Endothelial cell of umbilical vein (primary cell): ENCODE measurements around the gene KHSRP. TPM values are rescaled to one million over a fixed set of nuclear protein-coding genes. Genes with fewer than 3 reads are reported as not detected.

Experiments
- BruUV-seq: library from RNA; stranded (reverse); fragments of 400-500 nt; replicated peaks from 2 replicates; lab custom pipeline; 2021; lab: Mats Ljungman, UMichigan
- CTCF ChIA-PET: fragments of 300-600, 350-600 bp; sonication (Branson Sonifier 250); formaldehyde crosslinking; loops from one replicate; lab custom pipeline; 2021; ENCODE audit warnings: antibody characterized with exemption, inconsistent platforms; lab: Charles Lee
- POLR2A ChIA-PET: fragments of 300-600, 350-600 bp; sonication (Branson Sonifier 250); formaldehyde crosslinking; loops from one replicate; lab custom pipeline; 2021; ENCODE audit warnings: antibody characterized with exemption, inconsistent platforms; lab: Charles Lee
- DNase-seq: peaks from one replicate; pipeline ENCODE4 v3.0.0-alpha.2; 2011; ENCODE audit warnings: low read depth, low spot score
- FAIRE-seq: peaks from 2 replicates; lab custom pipeline; 2011; peaks lifted over from hg19 to GRCh38; lab: Jason Lieb, UNC
- H2AFZ ChIP-seq: 2 replicates; pipeline ENCODE4 v1.6.0; 2012; ENCODE audit warnings: low read depth, low read length, control low read depth, inconsistent platforms
- H3K27ac ChIP-seq: 2 replicates; pipeline ENCODE4 v1.5.1; 2011; ENCODE audit warnings: low read depth, mild to moderate bottlenecking, control low read depth, low read length, moderate library complexity; ENCODE audit not compliant: insufficient read depth
- H3K27me3 ChIP-seq, 2 experiments: 2 replicates each; pipeline versions ENCODE4 v1.6.0 to v1.6.1; 2011; ENCODE audit warnings: low read length in 2 of 2, mixed read lengths in 1 of 2; ENCODE audit not compliant: control insufficient read depth in 2 of 2, insufficient read depth in 2 of 2
- H3K36me3 ChIP-seq, 2 experiments: 2 replicates in 1 of 2; 3 replicates in 1 of 2; pipeline ENCODE4 v1.5.1; 2011; ENCODE audit warnings: low read length in 2 of 2, mild to moderate bottlenecking in 1 of 2, moderate library complexity in 1 of 2; ENCODE audit not compliant: control insufficient read depth in 2 of 2, insufficient read depth in 2 of 2; ENCODE audit errors: extremely low read depth in 1 of 2
- H3K4me1 ChIP-seq: 3 replicates; pipeline ENCODE4 v1.5.1; 2011; ENCODE audit warnings: mild to moderate bottlenecking, low read length; ENCODE audit not compliant: control insufficient read depth, insufficient read depth; ENCODE audit errors: extremely low read depth
- H3K4me2 ChIP-seq: 2 replicates; pipeline ENCODE4 v1.6.1; 2011; ENCODE audit warnings: low read length, control low read depth, mixed read lengths; ENCODE audit not compliant: insufficient read depth
- H3K4me3 ChIP-seq, 3 experiments: fragments of 200-600 bp in 1 of 3; sonication (generic), shearing (Covaris generic) in 1 of 3; replicated peaks in 1 of 3; 2 replicates each; pipeline ENCODE4 v1.5.1; 2011 to 2016; ENCODE audit warnings: control low read depth in 3 of 3, low read length in 3 of 3, mild to moderate bottlenecking in 2 of 3, inconsistent platforms in 1 of 3, low read depth in 1 of 3, moderate library complexity in 1 of 3; ENCODE audit not compliant: insufficient read depth in 1 of 3
- H3K79me2 ChIP-seq: 2 replicates; pipeline ENCODE4 v1.6.0; 2012; ENCODE audit warnings: low read length, inconsistent platforms; ENCODE audit not compliant: control insufficient read depth, insufficient read depth
- H3K9ac ChIP-seq: replicated peaks from 2 replicates; pipeline ENCODE3; 2011; ENCODE audit warnings: low read length, control low read depth; ENCODE audit not compliant: insufficient read depth; ENCODE audit errors: extremely low read depth
- H3K9me1 ChIP-seq: replicated peaks from 3 replicates; pipeline ENCODE4 v1.6.0; 2011; ENCODE audit warnings: mild to moderate bottlenecking, low read length; ENCODE audit not compliant: control insufficient read depth, insufficient read depth; ENCODE audit errors: extremely low read depth
- H3K9me3 ChIP-seq: replicated peaks from 2 replicates; pipeline ENCODE4 v1.5.1; 2012; ENCODE audit warnings: low read length, inconsistent platforms; ENCODE audit not compliant: control insufficient read depth, insufficient read depth
- H4K20me1 ChIP-seq: replicated peaks from 2 replicates; pipeline ENCODE3; 2011; ENCODE audit warnings: mild to moderate bottlenecking, low read length; ENCODE audit not compliant: control insufficient read depth, insufficient read depth; ENCODE audit errors: extremely low read depth
- CTCF ChIP-seq, 2 donors: IDR thresholded peaks; 1 replicate in 1 of 2; 2 replicates in 1 of 2; pipeline ENCODE4 v1.5.1; 2011; ENCODE audit warnings: low read length in 2 of 2, mild to moderate bottlenecking in 2 of 2, moderate library complexity in 2 of 2, control low read depth in 1 of 2, inconsistent platforms in 1 of 2, low read depth in 1 of 2; ENCODE audit not compliant: insufficient read depth in 1 of 2; ENCODE audit errors: extremely low read depth in 1 of 2
- EZH2 ChIP-seq: IDR thresholded peaks from 2 replicates; pipeline ENCODE4 v1.6.1; 2012; ENCODE audit warnings: borderline replicate concordance, low read depth, mild to moderate bottlenecking, moderate library complexity, low read length, inconsistent platforms; ENCODE audit not compliant: severe bottlenecking
- FOS ChIP-seq: IDR thresholded peaks from 2 replicates; pipeline ENCODE4 v1.6.1; 2011; ENCODE audit warnings: mild to moderate bottlenecking, low read length, moderate library complexity, borderline replicate concordance; ENCODE audit not compliant: insufficient read depth
- GATA2 ChIP-seq: IDR thresholded peaks from 2 replicates; pipeline ENCODE4 v1.7.0; 2011; ENCODE audit warnings: low read depth, mild to moderate bottlenecking, moderate library complexity, mixed read lengths, low read length; ENCODE audit not compliant: insufficient read length, insufficient read depth
- JUN ChIP-seq: IDR thresholded peaks from 2 replicates; pipeline ENCODE4 v1.6.1; 2011; ENCODE audit warnings: borderline replicate concordance, low read depth; ENCODE audit not compliant: insufficient read length, insufficient read depth
- MAX ChIP-seq: IDR thresholded peaks from 2 replicates; pipeline ENCODE4 v1.6.1; 2011; ENCODE audit not compliant: insufficient read depth, insufficient read length
- MYC ChIP-seq: IDR thresholded peaks from one replicate; pipeline ENCODE4 v1.6.1; 2011; ENCODE audit warnings: mild to moderate bottlenecking, low read depth, low read length
- POLR2A ChIP-seq: IDR thresholded peaks from 2 replicates; pipeline ENCODE4 v1.6.1; 2012; ENCODE audit warnings: low read depth, mild to moderate bottlenecking, control low read depth, low read length
- POLR2AphosphoS5 ChIP-seq: IDR thresholded peaks from 2 replicates; pipeline ENCODE4 v1.6.1; 2012; ENCODE audit warnings: low read depth, mild to moderate bottlenecking, control low read depth, low read length, moderate library complexity; ENCODE audit not compliant: insufficient read depth
- dilution Hi-C: fragments of 300-500 bp; cut with MboI; formaldehyde crosslinking; loops from one replicate; pipeline ENCODE4 v1.15.0; 2019; ENCODE audit warnings: low sequenced_read_pairs; ENCODE audit not compliant: extremely low pct_ligation_motif_present
- intact Hi-C: fragments of 100-400 bp; cut with micrococcal nuclease; formaldehyde crosslinking; loops from one replicate; pipeline ENCODE4 v1.10.0; 2022
- polyA plus RNA-seq, 4 experiments: library from polyadenylated mRNA; depleted of rRNA in 3 of 4; stranded (reverse) in 3 of 4; unstranded in 1 of 4; fragments of >200 nt; gene quantifications; 2 replicates each; pipeline versions ENCODE4 v1.2.1 to v1.2.3, GENCODE V29; 2011 to 2012; ENCODE audit warnings: missing spikeins in 1 of 4
- total RNA-seq: library from RNA; stranded (reverse); gene quantifications from 2 replicates; pipeline ENCODE4 v1.2.3, GENCODE V29; 2021

Gene KHSRP
- total and polyA plus RNA-seq, 2 donors (not counting 3 experiments of a cell fraction or from before 2014, with no cell fraction given), result 98.3 to 372 TPM

- CTCF ChIA-PET, result interaction anchor here (2.0 kb wide), 1 partner anchor 24 kb away, joined by 6 read pairs; no protein-coding TSS in a partner anchor
- no peaks in the 10 kb centered on the region for H3K9me1 ChIP-seq
- peaks cover 50% of the 10 kb centered on the region for H3K79me2 ChIP-seq
- dilution Hi-C loops, result no loop called here
- no peak for FAIRE-seq
- intact Hi-C loops, result no loop called here
- H4K20me1 ChIP-seq, result peaks cover 3% of the 10 kb centered on the region
- H3K27me3 ChIP-seq, result no peaks in the 10 kb centered on the region
- no peak for TF ChIP-seq CTCF (IDR thresholded peaks at IDR 0.05; ENCODE audit: extremely low read depth in 1 of 2, insufficient read depth in 1 of 2, low read depth in 1 of 2, low read length in 2 of 2)
- TF ChIP-seq FOS, result no peak
- TF ChIP-seq JUN, result no peak
- TF ChIP-seq GATA2, result no peak
- TF ChIP-seq EZH2, result no peak
- no peak for TF ChIP-seq MYC
- no peak for TF ChIP-seq MAX
- TF ChIP-seq POLR2A, result no peak
- TF ChIP-seq POLR2AphosphoS5, result no peak
- no TSS peak for BruUV-seq
- no peak for DNase-seq
- POLR2A ChIA-PET, result no interaction called here
- no peak overlapping the region for H3K4me3 ChIP-seq
- peaks cover 8% of the 10 kb centered on the region for H3K4me1 ChIP-seq
- H3K9me3 ChIP-seq, result no peaks in the 10 kb centered on the region
- H3K36me3 ChIP-seq, result peaks cover 33 to 70% of the 10 kb centered on the region in 2 experiments
- no peak overlapping the region for H3K27ac ChIP-seq
- H3K9ac ChIP-seq, result no peak overlapping the region
- H2AFZ ChIP-seq, result no peak overlapping the region
- no peak overlapping the region for H3K4me2 ChIP-seq
Measured at GRCh38 chr19:6418562-6418932, 6.1 kb downstream of the KHSRP start.
